K562 (cell line): ENCODE data around the gene AFF1.

Source experiments
- EP300 ChIP-seq: IDR thresholded peaks from 2 replicates; pipeline ENCODE4 v1.6.1; 2012; ENCODE audit warnings: low read length, improper control_type of control experiment
- FOS ChIP-seq: IDR thresholded peaks from 3 replicates; pipeline ENCODE4 v1.6.1; 2011; ENCODE audit not compliant: insufficient read length; ENCODE audit errors: extremely low read depth
- FOXM1 ChIP-seq, 2 experiments: fragments of 450-650 bp in 1 of 2; sonication (generic) in 1 of 2; formaldehyde crosslinking in 1 of 2; IDR thresholded peaks; 2 replicates each; pipeline versions ENCODE4 v1.6.1 to v1.9.0; 2017 to 2022; ENCODE audit warnings: low read depth in 2 of 2, mild to moderate bottlenecking in 2 of 2, missing genetic modification reagents in 1 of 2, moderate library complexity in 1 of 2
- KLF1 ChIP-seq: fragments of 450-650 bp; IDR thresholded peaks from 2 replicates; pipeline ENCODE4 v1.6.1; 2016; ENCODE audit warnings: missing genetic modification characterization, missing compliant biosample characterization
- L3MBTL2 ChIP-seq: fragments of 450-650 bp; IDR thresholded peaks from 2 replicates; pipeline ENCODE4 v1.6.1; 2016; ENCODE audit warnings: mild to moderate bottlenecking, moderate library complexity
- POLR2A ChIP-seq: fragments of 450-650 bp; conservative IDR thresholded peaks from 2 replicates; pipeline ENCODE4 v1.6.1; 2016
- SAFB ChIP-seq: fragments of 200-400 bp; formaldehyde crosslinking; IDR thresholded peaks from 2 replicates; pipeline ENCODE4 v1.6.1; 2017; ENCODE audit warnings: low read depth, low read length, borderline replicate concordance
- ZNF584 ChIP-seq: fragments of 200-800 bp; sonication (Bioruptor generic); IDR thresholded peaks from 2 replicates; pipeline ENCODE4 v1.6.1; 2016; ENCODE audit warnings: low read depth, mild to moderate bottlenecking, missing genetic modification characterization, missing compliant biosample characterization
- ZNF79 ChIP-seq: fragments of 250-450 bp; sonication (Bioruptor Pico); IDR thresholded peaks from 2 replicates; pipeline ENCODE4 v1.4.0; 2020; ENCODE audit warnings: low read depth, mild to moderate bottlenecking, moderate library complexity
- TF ChIP-seq, protein P1 (sequence below): fragments of 450-650 bp; formaldehyde crosslinking; IDR thresholded peaks from 2 replicates; pipeline ENCODE4 v1.4.0; 2020; ENCODE audit warnings: mild to moderate bottlenecking, mixed read lengths
- TF ChIP-seq, protein P2 (sequence below): fragments of 450-650 bp; formaldehyde crosslinking; IDR thresholded peaks from 2 replicates; pipeline ENCODE4 v1.4.0; 2022; ENCODE audit warnings: mild to moderate bottlenecking, moderate library complexity
- TF ChIP-seq, protein P3 (sequence below), 3 experiments: IDR thresholded peaks in 2 of 3; conservative IDR thresholded peaks in 1 of 3; 2 replicates each; pipeline ENCODE4 v1.5.1; 2011 to 2012; ENCODE audit warnings: low read length in 3 of 3, mild to moderate bottlenecking in 3 of 3, control low read depth in 2 of 3, improper control_type of control experiment in 1 of 3, inconsistent platforms in 1 of 3, low read depth in 1 of 3, mixed read lengths in 1 of 3, moderate library complexity in 1 of 3; ENCODE audit not compliant: insufficient read depth in 2 of 3
- TF ChIP-seq, protein P4 (sequence below): fragments of 250-450 bp; sonication (Bioruptor Pico); IDR thresholded peaks from 2 replicates; pipeline ENCODE4 v1.5.1; 2021; ENCODE audit warnings: mild to moderate bottlenecking
- TF ChIP-seq, protein P5 (sequence below): IDR thresholded peaks from 2 replicates; pipeline ENCODE4 v1.6.1; 2014; ENCODE audit warnings: antibody characterized with exemption

DNA sequence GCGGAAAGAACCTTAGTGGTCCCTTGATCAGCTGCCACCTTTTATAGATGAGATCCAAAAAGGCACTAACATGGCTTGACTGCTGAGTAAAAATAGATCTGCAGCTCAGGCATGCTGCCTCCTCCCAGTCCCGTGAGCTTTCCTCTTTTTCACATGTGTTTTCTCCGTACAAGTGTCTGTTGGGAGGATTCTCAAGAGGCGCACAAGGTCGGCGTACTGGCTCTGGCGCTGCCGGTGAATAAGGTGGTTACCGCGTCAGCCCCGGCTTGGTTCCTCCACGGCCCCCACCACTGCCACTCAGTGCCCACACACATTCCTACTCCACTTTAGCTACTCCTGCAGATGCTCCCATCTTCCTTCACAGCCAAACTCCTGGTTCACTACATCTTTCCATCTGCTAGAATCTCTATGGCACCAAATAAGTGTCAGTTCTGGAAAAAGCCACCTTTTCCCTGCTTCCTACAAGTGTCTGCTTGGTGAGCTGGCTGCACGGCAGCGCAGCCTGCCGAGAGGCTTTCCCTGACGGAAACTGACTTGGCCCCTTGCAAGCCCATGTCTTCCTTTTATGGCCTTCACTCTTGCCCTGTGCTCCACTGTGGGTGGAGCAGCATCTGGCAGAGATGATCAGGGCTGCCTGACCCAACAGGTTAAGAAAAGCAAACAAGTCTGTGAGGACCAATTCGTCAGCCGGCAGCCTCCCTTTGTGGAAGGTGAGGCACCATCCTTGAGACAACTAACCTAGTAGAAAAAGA lies 185.8 kb downstream of the AFF1 start:
- TF ChIP-seq, protein P1, sequence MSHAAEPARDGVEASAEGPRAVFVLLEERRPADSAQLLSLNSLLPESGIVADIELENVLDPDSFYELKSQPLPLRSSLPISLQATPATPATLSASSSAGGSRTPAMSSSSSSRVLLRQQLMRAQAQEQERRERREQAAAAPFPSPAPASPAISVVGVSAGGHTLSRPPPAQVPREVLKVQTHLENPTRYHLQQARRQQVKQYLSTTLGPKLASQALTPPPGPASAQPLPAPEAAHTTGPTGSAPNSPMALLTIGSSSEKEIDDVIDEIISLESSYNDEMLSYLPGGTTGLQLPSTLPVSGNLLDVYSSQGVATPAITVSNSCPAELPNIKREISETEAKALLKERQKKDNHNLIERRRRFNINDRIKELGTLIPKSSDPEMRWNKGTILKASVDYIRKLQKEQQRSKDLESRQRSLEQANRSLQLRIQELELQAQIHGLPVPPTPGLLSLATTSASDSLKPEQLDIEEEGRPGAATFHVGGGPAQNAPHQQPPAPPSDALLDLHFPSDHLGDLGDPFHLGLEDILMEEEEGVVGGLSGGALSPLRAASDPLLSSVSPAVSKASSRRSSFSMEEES: no peak
- TF ChIP-seq KLF1 (tag): no peak
- TF ChIP-seq, protein P2, sequence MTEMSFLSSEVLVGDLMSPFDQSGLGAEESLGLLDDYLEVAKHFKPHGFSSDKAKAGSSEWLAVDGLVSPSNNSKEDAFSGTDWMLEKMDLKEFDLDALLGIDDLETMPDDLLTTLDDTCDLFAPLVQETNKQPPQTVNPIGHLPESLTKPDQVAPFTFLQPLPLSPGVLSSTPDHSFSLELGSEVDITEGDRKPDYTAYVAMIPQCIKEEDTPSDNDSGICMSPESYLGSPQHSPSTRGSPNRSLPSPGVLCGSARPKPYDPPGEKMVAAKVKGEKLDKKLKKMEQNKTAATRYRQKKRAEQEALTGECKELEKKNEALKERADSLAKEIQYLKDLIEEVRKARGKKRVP (CRISPR knock-in tag): no peak
- TF ChIP-seq POLR2A: no peak
- TF ChIP-seq ZNF584 (CRISPR knock-in tag): no peak
- TF ChIP-seq, protein P3, sequence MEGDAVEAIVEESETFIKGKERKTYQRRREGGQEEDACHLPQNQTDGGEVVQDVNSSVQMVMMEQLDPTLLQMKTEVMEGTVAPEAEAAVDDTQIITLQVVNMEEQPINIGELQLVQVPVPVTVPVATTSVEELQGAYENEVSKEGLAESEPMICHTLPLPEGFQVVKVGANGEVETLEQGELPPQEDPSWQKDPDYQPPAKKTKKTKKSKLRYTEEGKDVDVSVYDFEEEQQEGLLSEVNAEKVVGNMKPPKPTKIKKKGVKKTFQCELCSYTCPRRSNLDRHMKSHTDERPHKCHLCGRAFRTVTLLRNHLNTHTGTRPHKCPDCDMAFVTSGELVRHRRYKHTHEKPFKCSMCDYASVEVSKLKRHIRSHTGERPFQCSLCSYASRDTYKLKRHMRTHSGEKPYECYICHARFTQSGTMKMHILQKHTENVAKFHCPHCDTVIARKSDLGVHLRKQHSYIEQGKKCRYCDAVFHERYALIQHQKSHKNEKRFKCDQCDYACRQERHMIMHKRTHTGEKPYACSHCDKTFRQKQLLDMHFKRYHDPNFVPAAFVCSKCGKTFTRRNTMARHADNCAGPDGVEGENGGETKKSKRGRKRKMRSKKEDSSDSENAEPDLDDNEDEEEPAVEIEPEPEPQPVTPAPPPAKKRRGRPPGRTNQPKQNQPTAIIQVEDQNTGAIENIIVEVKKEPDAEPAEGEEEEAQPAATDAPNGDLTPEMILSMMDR (IDR thresholded peaks at IDR 0.05 in 2 of 3, conservative IDR thresholded peaks at IDR 0.05 in 1 of 3; ENCODE audit: insufficient read depth in 2 of 3, low read depth in 1 of 3, low read length in 3 of 3): no peak
- TF ChIP-seq FOS: no peak
- TF ChIP-seq, protein P4, sequence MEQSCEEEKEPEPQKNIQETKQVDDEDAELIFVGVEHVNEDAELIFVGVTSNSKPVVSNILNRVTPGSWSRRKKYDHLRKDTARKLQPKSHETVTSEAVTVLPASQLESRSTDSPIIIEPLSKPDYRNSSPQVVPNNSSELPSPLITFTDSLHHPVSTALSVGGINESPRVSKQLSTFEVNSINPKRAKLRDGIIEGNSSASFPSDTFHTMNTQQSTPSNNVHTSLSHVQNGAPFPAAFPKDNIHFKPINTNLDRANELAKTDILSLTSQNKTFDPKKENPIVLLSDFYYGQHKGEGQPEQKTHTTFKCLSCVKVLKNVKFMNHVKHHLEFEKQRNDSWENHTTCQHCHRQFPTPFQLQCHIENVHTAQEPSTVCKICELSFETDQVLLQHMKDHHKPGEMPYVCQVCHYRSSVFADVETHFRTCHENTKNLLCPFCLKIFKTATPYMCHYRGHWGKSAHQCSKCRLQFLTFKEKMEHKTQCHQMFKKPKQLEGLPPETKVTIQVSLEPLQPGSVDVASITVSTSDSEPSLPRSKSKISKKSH (CRISPR knock-in tag): no peak
- no peak for TF ChIP-seq L3MBTL2
- TF ChIP-seq, protein P5, sequence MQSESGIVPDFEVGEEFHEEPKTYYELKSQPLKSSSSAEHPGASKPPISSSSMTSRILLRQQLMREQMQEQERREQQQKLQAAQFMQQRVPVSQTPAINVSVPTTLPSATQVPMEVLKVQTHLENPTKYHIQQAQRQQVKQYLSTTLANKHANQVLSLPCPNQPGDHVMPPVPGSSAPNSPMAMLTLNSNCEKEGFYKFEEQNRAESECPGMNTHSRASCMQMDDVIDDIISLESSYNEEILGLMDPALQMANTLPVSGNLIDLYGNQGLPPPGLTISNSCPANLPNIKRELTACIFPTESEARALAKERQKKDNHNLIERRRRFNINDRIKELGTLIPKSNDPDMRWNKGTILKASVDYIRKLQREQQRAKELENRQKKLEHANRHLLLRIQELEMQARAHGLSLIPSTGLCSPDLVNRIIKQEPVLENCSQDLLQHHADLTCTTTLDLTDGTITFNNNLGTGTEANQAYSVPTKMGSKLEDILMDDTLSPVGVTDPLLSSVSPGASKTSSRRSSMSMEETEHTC: no peak
- no peak for TF ChIP-seq EP300
- TF ChIP-seq ZNF79 (CRISPR knock-in tag): no peak
- TF ChIP-seq SAFB: no peak
- no peak for TF ChIP-seq FOXM1 (IDR thresholded peaks at IDR 0.05; ENCODE audit: low read depth)
- TF ChIP-seq FOXM1 (CRISPR knock-in tag; IDR thresholded peaks at IDR 0.05; ENCODE audit: low read depth): no peak
